SH-SY5Y (cell line): Measurements from ENCODE around the gene MAP2K2.

Experiments used
- GATA2 ChIP-seq: IDR thresholded peaks from 2 replicates; pipeline ENCODE4 v1.6.1; 2011; ENCODE audit warnings: mild to moderate bottlenecking, low read depth, low read length
- GATA3 ChIP-seq: IDR thresholded peaks from 2 replicates; pipeline ENCODE4 v1.6.1; 2011; ENCODE audit warnings: low read depth, mild to moderate bottlenecking, low read length, moderate library complexity

GRCh38 chr19:4089400-4089908 is 34.5 kb downstream of the MAP2K2 start:
- TF ChIP-seq GATA2 (no peak), GATA3 (no peak)
